Measurements from ENCODE around the gene COX19. TPM values are rescaled to one million over a fixed set of nuclear protein-coding genes. Genes with fewer than 3 reads are reported as not detected.

COX19 gene
- polyA plus RNA-seq, 1 of the 3 experiments (the other 2 are of a cell fraction), result 7.6 TPM

DNA sequence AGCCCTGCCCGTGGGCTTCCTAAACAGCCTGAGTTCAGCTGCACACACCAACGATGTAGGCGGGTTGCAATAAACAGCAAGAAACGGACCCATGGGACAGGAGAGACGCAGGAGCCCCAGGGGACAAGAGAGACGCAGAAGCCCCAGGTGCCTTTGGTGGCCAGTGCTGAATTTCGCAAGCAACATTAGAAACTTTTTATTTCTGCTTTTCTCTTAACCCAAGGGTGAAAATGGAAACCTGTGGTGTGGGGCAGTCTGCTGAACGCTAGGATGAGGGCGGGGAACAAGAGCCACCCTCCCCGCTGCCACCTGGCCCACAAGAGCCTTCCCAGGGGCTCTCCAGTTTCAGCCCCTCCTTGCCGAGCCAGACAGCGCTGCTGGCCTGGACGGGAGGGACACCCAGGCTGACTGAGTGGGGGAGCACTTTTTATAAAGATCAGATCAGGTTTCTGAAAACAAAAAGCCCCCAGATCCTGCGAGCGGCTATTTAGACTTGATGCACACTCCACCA is 49.0 kb upstream of the COX19 start:
- Histone ChIP-seq H3K4me3 (ENCODE audit: low read depth in 2 of 2, low read length in 1 of 2) (no peak overlapping the region), H2AFZ (ENCODE audit: low read depth) (no peak overlapping the region), H3K4me2 (no peak overlapping the region), H3K27ac (ENCODE audit: low read depth in 2 of 2, low read length in 1 of 2) (no peak overlapping the region), H3K4me1 (ENCODE audit: control insufficient read depth in 1 of 2, insufficient read depth in 2 of 2, low read depth in 1 of 2, low read length in 1 of 2) (peaks cover 8 to 14% of the 10 kb centered on the region in 2 experiments; a peak in 3 of 4 replicates), H3K9me3 (no peaks in the 10 kb centered on the region), H3K79me2 (ENCODE audit: insufficient read depth) (peaks cover 85% of the 10 kb centered on the region), H3K27me3 (ENCODE audit: insufficient read depth) (no peaks in the 10 kb centered on the region), H3F3A (replicated peaks; ENCODE audit: insufficient read depth) (peaks cover 8% of the 10 kb centered on the region), H4K20me1 (ENCODE audit: insufficient read depth) (peaks cover 84% of the 10 kb centered on the region), H3K9ac (no peak overlapping the region), H3K9me2 (no peaks in the 10 kb centered on the region), H3K36me3 (replicated peaks in 1 of 2; ENCODE audit: control insufficient read depth in 1 of 2, insufficient read depth in 2 of 2, low read length in 1 of 2) (peaks cover 36 to 38% of the 10 kb centered on the region in 2 experiments)
- TF ChIP-seq NRF1 (IDR thresholded peaks at IDR 0.05; ENCODE audit: low read depth, low read length) (no peak), RCOR1 (IDR thresholded peaks at IDR 0.05; ENCODE audit: low read length) (no peak), TCF12 (IDR thresholded peaks at IDR 0.05) (no peak), TAF1 (IDR thresholded peaks at IDR 0.05; ENCODE audit: borderline replicate concordance, low read depth, low read length) (no peak), GABPA (IDR thresholded peaks at IDR 0.05; ENCODE audit: low read depth) (no peak), EZH2phosphoT487 (IDR thresholded peaks at IDR 0.05; ENCODE audit: borderline replicate concordance, low read depth) (no peak)
- TF ChIP-seq, protein P1, sequence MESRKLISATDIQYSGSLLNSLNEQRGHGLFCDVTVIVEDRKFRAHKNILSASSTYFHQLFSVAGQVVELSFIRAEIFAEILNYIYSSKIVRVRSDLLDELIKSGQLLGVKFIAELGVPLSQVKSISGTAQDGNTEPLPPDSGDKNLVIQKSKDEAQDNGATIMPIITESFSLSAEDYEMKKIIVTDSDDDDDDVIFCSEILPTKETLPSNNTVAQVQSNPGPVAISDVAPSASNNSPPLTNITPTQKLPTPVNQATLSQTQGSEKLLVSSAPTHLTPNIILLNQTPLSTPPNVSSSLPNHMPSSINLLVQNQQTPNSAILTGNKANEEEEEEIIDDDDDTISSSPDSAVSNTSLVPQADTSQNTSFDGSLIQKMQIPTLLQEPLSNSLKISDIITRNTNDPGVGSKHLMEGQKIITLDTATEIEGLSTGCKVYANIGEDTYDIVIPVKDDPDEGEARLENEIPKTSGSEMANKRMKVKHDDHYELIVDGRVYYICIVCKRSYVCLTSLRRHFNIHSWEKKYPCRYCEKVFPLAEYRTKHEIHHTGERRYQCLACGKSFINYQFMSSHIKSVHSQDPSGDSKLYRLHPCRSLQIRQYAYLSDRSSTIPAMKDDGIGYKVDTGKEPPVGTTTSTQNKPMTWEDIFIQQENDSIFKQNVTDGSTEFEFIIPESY (IDR thresholded peaks at IDR 0.05; ENCODE audit: borderline replicate concordance, low read depth), result no peak
- CTCF ChIA-PET, result interaction anchor here (0.6 to 8.8 kb wide), 6 partner anchors 20 to 119 kb away, joined by 3 to 101 read pairs (median 7); partner anchors contain the start of gene GPR146
- POLR2A ChIA-PET, result no interaction called here
- 92% methylated on average over 13 of the region's 15 CpGs for WGBS (ENCODE audit: low lambda C conversion rate)
- no peak for DNase-seq

DNA sequence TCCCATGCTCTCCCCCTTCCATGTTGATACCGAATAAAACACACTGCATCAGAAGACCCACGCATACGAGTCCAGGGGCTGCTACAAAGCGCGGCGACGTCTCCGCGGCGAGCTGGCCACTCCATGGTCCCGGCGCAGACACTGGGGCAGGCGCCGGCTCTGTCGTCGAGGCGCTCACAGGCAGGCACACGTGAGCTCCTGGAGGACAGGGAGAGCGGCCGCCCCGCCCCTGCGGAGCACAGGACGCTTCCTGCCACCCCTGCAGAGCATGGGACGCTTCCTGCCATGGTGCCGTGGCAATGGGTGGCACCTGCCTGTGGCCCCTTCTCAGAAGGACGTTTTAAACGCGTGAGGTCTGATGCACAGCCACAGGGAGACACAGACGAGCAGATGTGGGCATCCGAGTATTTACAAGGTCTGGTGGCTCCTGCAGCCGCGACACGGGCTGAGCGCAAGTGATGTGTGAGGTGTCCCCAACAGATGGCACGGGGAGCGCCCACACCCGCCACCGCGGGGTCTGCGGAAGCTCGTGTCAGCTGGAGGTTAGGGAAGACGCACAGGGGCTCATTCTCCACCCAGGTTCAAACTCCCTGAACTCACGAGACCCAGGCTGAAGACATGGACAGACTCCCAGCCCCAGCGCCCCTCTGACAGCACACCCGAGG is 47.6 kb upstream of the COX19 start:
- Histone ChIP-seq H3K4me3 (ENCODE audit: low read depth in 2 of 2, low read length in 1 of 2) (no peak overlapping the region), H3K9me3 (no peaks in the 10 kb centered on the region), H3K4me2 (no peak overlapping the region), H3K4me1 (ENCODE audit: control insufficient read depth in 1 of 2, insufficient read depth in 2 of 2, low read depth in 1 of 2, low read length in 1 of 2) (peaks cover 3 to 6% of the 10 kb centered on the region in 2 experiments; a peak in 1 of 4 replicates), H3K27me3 (ENCODE audit: insufficient read depth) (no peaks in the 10 kb centered on the region), H4K20me1 (ENCODE audit: insufficient read depth) (peaks cover 97% of the 10 kb centered on the region), H3K36me3 (replicated peaks in 1 of 2; ENCODE audit: control insufficient read depth in 1 of 2, insufficient read depth in 2 of 2, low read length in 1 of 2) (peaks cover 42 to 44% of the 10 kb centered on the region in 2 experiments), H2AFZ (ENCODE audit: low read depth) (no peak overlapping the region), H3K27ac (ENCODE audit: low read depth in 2 of 2, low read length in 1 of 2) (no peak overlapping the region), H3F3A (replicated peaks; ENCODE audit: insufficient read depth) (no peaks in the 10 kb centered on the region), H3K9ac (no peak overlapping the region), H3K9me2 (no peaks in the 10 kb centered on the region), H3K79me2 (ENCODE audit: insufficient read depth) (peaks cover 91% of the 10 kb centered on the region)
- DNase-seq, result no peak
- no peak for TF ChIP-seq RFX5 (IDR thresholded peaks at IDR 0.05; ENCODE audit: low read length)
- TF ChIP-seq MEF2A (IDR thresholded peaks at IDR 0.05; ENCODE audit: borderline replicate concordance, low read depth), result no peak
- WGBS (ENCODE audit: low lambda C conversion rate), result 90% methylated on average over 42 of the region's 45 CpGs
- ChIA-PET CTCF (interaction anchor here (1.1 to 8.8 kb wide), 3 partner anchors 30 to 121 kb away, joined by 3 to 101 read pairs (median 3); partner anchors contain the start of gene GPER1), POLR2A (no interaction called here)
